ENCODE measurements around the gene KCNT1.

- TF ChIP-seq CTCF (IDR thresholded peaks at IDR 0.05) (no peak), POLR2A (IDR thresholded peaks at IDR 0.05) (no peak)
Measured at GRCh38 chr9:135778421-135778820, 76.4 kb downstream of the KCNT1 start.

All from breast epithelium (tissue), 3 donors.